GM12875 (cell line): ENCODE results near the gene EML4.
A peak's percentile ranks its signal among the peaks of the same experiment; 100 is the strongest.

Experiments used
- H3K4me3 ChIP-seq: one replicate; pipeline ENCODE4 v1.5.1; 2011; ENCODE audit warnings: low read depth, low read length, control low read depth
- CTCF ChIP-seq: IDR thresholded peaks from 2 replicates; pipeline ENCODE4 v1.5.1; 2011; ENCODE audit warnings: low read depth, mild to moderate bottlenecking, control low read depth, inconsistent platforms, low read length, moderate library complexity, borderline replicate concordance; ENCODE audit not compliant: insufficient read depth

Gene EML4

GRCh38 chr2:42161444-42161843 is 7.7 kb upstream of the EML4 start:
- no peak for TF ChIP-seq CTCF
- no peak overlapping the region for H3K4me3 ChIP-seq

GRCh38 chr2:42163444-42164045 is 5.6 kb upstream of the EML4 start:
- no peak overlapping the region for H3K4me3 ChIP-seq
- TF ChIP-seq CTCF, result no peak

GRCh38 chr2:42164046-42164445 is 5.1 kb upstream of the EML4 start:
- H3K4me3 ChIP-seq, result no peak overlapping the region
- no peak for TF ChIP-seq CTCF

- no peak for TF ChIP-seq CTCF
- no peak overlapping the region for H3K4me3 ChIP-seq
These were observed 4.2 kb upstream of the EML4 start for GRCh38 chr2:42164971-42165370.

GRCh38 chr2:42167458-42167857 is 1.7 kb upstream of the EML4 start:
- H3K4me3 ChIP-seq, result no peak overlapping the region
- TF ChIP-seq CTCF, result no peak

GRCh38 chr2:42168459-42169099 is 574 bp upstream of the EML4 start:
- TF ChIP-seq CTCF, result no peak
- H3K4me3 ChIP-seq, result no peak overlapping the region

GRCh38 chr2:42169874-42170521 is 845 bp downstream of the EML4 start:
- TF ChIP-seq CTCF, result no peak
- peak overlapping the region; percentile 88 for H3K4me3 ChIP-seq
